H9 (cell line): ENCODE results near the gene SYNE3. TPM values are rescaled to one million over a fixed set of nuclear protein-coding genes. Genes with fewer than 3 reads are reported as not detected.

ENCODE experiments used
- DNase-seq: peaks from one replicate; pipeline ENCODE4 v3.0.0-alpha.2; 2017
- H2AFZ ChIP-seq: one replicate; pipeline ENCODE4 v1.6.1; 2013; ENCODE audit warnings: mild to moderate bottlenecking, low read length, control low read depth, moderate library complexity
- H2AK5ac ChIP-seq: 2 replicates; pipeline ENCODE4 v1.6.1; 2013; ENCODE audit warnings: low read length, control low read depth, mixed read lengths; ENCODE audit not compliant: insufficient read length
- H2BK120ac ChIP-seq: one replicate; pipeline ENCODE4 v1.6.1; 2013; ENCODE audit warnings: low read depth, mild to moderate bottlenecking, low read length, control low read depth, inconsistent platforms; ENCODE audit not compliant: poor library complexity, severe bottlenecking
- H2BK12ac ChIP-seq: 2 replicates; pipeline ENCODE4 v1.6.1; 2013; ENCODE audit warnings: low read length, control low read depth, mixed read lengths, low read depth; ENCODE audit not compliant: insufficient read length
- H2BK15ac ChIP-seq: 2 replicates; pipeline ENCODE4 v1.6.1; 2013; ENCODE audit warnings: low read depth, low read length, control low read depth
- H2BK20ac ChIP-seq: one replicate; pipeline ENCODE4 v1.6.1; 2013; ENCODE audit warnings: low read depth, mild to moderate bottlenecking, low read length, control low read depth, inconsistent platforms; ENCODE audit not compliant: poor library complexity, severe bottlenecking
- H2BK5ac ChIP-seq: 2 replicates; pipeline ENCODE4 v1.6.1; 2013; ENCODE audit warnings: low read length, control low read depth, mixed read lengths; ENCODE audit not compliant: insufficient read length
- H3K14ac ChIP-seq: 2 replicates; pipeline ENCODE4 v1.6.1; 2013; ENCODE audit warnings: low read length, control low read depth; ENCODE audit not compliant: insufficient read depth
- H3K18ac ChIP-seq: 2 replicates; pipeline ENCODE4 v1.6.1; 2013; ENCODE audit warnings: low read depth, mild to moderate bottlenecking, mixed read lengths, low read length, control low read depth; ENCODE audit not compliant: insufficient read length
- H3K23ac ChIP-seq: 2 replicates; pipeline ENCODE4 v1.6.1; 2013; ENCODE audit warnings: low read length, control low read depth, mixed read lengths, low read depth; ENCODE audit not compliant: insufficient read length
- H3K23me2 ChIP-seq: 2 replicates; pipeline ENCODE4 v1.6.1; 2013; ENCODE audit warnings: low read depth, mild to moderate bottlenecking, mixed read lengths, low read length, control low read depth; ENCODE audit not compliant: insufficient read length, poor library complexity, severe bottlenecking
- H3K27ac ChIP-seq: 2 replicates; pipeline ENCODE4 v1.5.1; 2013; ENCODE audit warnings: low read length, control low read depth, mixed read lengths, low read depth; ENCODE audit not compliant: insufficient read length
- H3K27me3 ChIP-seq: 2 replicates; pipeline ENCODE4 v1.6.1; 2013; ENCODE audit warnings: low read length, control low read depth, inconsistent platforms; ENCODE audit not compliant: insufficient read depth
- H3K4ac ChIP-seq: 2 replicates; pipeline ENCODE4 v1.6.1; 2013; ENCODE audit warnings: low read depth, mild to moderate bottlenecking, control low read depth, inconsistent platforms, low read length, moderate library complexity
- H3K4me1 ChIP-seq: 2 replicates; pipeline ENCODE4 v1.6.1; 2013; ENCODE audit warnings: low read length, control low read depth, inconsistent platforms; ENCODE audit not compliant: insufficient read depth
- H3K4me2 ChIP-seq: 2 replicates; pipeline ENCODE4 v1.6.1; 2013; ENCODE audit warnings: low read length, control low read depth, mixed read lengths; ENCODE audit not compliant: insufficient read length, insufficient read depth
- H3K56ac ChIP-seq: 2 replicates; pipeline ENCODE4 v1.6.1; 2013; ENCODE audit warnings: low read depth, mild to moderate bottlenecking, mixed read lengths, low read length, control low read depth; ENCODE audit not compliant: insufficient read length
- H3K79me1 ChIP-seq: 2 replicates; pipeline ENCODE4 v1.6.1; 2013; ENCODE audit warnings: low read depth, mild to moderate bottlenecking, moderate library complexity, low read length, control low read depth, inconsistent platforms; ENCODE audit not compliant: insufficient read depth, poor library complexity, severe bottlenecking
- H3K79me2 ChIP-seq: 2 replicates; pipeline ENCODE4 v1.6.1; 2013; ENCODE audit warnings: low read length, control low read depth, inconsistent platforms; ENCODE audit not compliant: insufficient read depth
- H3K9ac ChIP-seq: 2 replicates; pipeline ENCODE4 v1.6.1; 2013; ENCODE audit warnings: low read length, control low read depth, mixed read lengths; ENCODE audit not compliant: insufficient read length; ENCODE audit errors: extremely low read depth
- H3K9me3 ChIP-seq: one replicate; pipeline ENCODE4 v1.6.1; 2013; ENCODE audit warnings: low read depth, low read length, inconsistent platforms; ENCODE audit not compliant: control insufficient read depth
- H3T11ph ChIP-seq: one replicate; pipeline ENCODE4 v1.6.1; 2013; ENCODE audit warnings: mild to moderate bottlenecking, low read length, control low read depth, inconsistent platforms
- H4K20me1 ChIP-seq: one replicate; pipeline ENCODE4 v1.6.1; 2013; ENCODE audit not compliant: control insufficient read depth, insufficient read length, insufficient read depth
- H4K5ac ChIP-seq: 2 replicates; pipeline ENCODE4 v1.6.1; 2013; ENCODE audit warnings: low read depth, mild to moderate bottlenecking, mixed read lengths, low read length, control low read depth; ENCODE audit not compliant: insufficient read length
- H4K8ac ChIP-seq: replicated peaks from 2 replicates; pipeline ENCODE4 v1.6.1; 2013; ENCODE audit warnings: low read length, control low read depth, mixed read lengths, low read depth; ENCODE audit not compliant: insufficient read length
- H4K91ac ChIP-seq: 2 replicates; pipeline ENCODE4 v1.6.1; 2013; ENCODE audit warnings: low read depth, mild to moderate bottlenecking, moderate library complexity, mixed read lengths, low read length, control low read depth; ENCODE audit not compliant: insufficient read length
- H3K27ac Mint-ChIP-seq, 3 experiments: 2 replicates in 2 of 3; 3 replicates in 1 of 3; pipeline ENCODE4 v1.8.0; 2020 to 2021; ENCODE audit warnings: mixed read lengths in 3 of 3, mild to moderate bottlenecking in 1 of 3, moderate library complexity in 1 of 3
- H3K27me3 Mint-ChIP-seq: 2 replicates; pipeline ENCODE4 v1.8.0; 2021; ENCODE audit warnings: low read depth, mild to moderate bottlenecking, moderate library complexity, mixed read lengths
- H3K36me3 Mint-ChIP-seq, 3 experiments: 2 replicates in 2 of 3; 3 replicates in 1 of 3; pipeline ENCODE4 v1.8.0; 2020 to 2021; ENCODE audit warnings: low read depth in 3 of 3, mixed read lengths in 3 of 3; ENCODE audit not compliant: insufficient read depth in 1 of 3
- H3K4me1 Mint-ChIP-seq, 2 experiments: 2 replicates each; pipeline ENCODE4 v1.8.0; 2020; ENCODE audit warnings: mixed read lengths in 2 of 2
- H3K4me3 Mint-ChIP-seq, 2 experiments: 2 replicates in 1 of 2; 3 replicates in 1 of 2; pipeline ENCODE4 v1.8.0; 2020 to 2021; ENCODE audit warnings: mild to moderate bottlenecking in 2 of 2, mixed read lengths in 2 of 2, moderate library complexity in 1 of 2
- H3K9me3 Mint-ChIP-seq, 2 experiments: 2 replicates in 1 of 2; 3 replicates in 1 of 2; pipeline ENCODE4 v1.8.0; 2020; ENCODE audit warnings: mild to moderate bottlenecking in 2 of 2, mixed read lengths in 2 of 2, moderate library complexity in 1 of 2
- CTCF ChIP-seq: fragments of 200-600 bp; sonication (generic); conservative IDR thresholded peaks from 3 replicates; pipeline ENCODE4 v1.8.0; 2021; ENCODE audit warnings: antibody characterized with exemption, mild to moderate bottlenecking
- WGBS: extraction: QIAGEN DNeasy Blood & Tissue Kit; methylation state at CpG from one replicate; pipeline ENCODE4 v1.1.7; 2013; ENCODE audit warnings: missing lambda C conversion rate, low lambda C conversion rate, mixed read lengths; ENCODE audit not compliant: insufficient read length; ENCODE audit errors: extremely low coverage; 5-methylcytosine and 5-hydroxymethylcytosine counted together
- total RNA-seq: library from RNA; stranded (reverse); gene quantifications from 2 replicates; pipeline ENCODE4 v1.2.1, GENCODE V29; 2021

SYNE3 gene
- total RNA-seq, 1 experiment from 2014 or later: 0.11 TPM

- Histone ChIP-seq H3K79me2 (no peaks in the 10 kb centered on the region), H2AFZ (no peak overlapping the region), H4K5ac (no peak overlapping the region), H3K79me1 (no peaks in the 10 kb centered on the region), H3K23ac (no peak overlapping the region), H3K56ac (no peak overlapping the region), H3K27me3 (no peaks in the 10 kb centered on the region), H4K20me1 (no peaks in the 10 kb centered on the region), H2BK20ac (no peak overlapping the region), H3K4ac (no peak overlapping the region), H3K9me3 (no peaks in the 10 kb centered on the region), H2BK12ac (no peak overlapping the region), H3K9ac (no peak overlapping the region), H2BK5ac (no peak overlapping the region), H3K23me2 (no peaks in the 10 kb centered on the region), H3K4me1 (no peaks in the 10 kb centered on the region), H3T11ph (no peak overlapping the region), H4K8ac (no peak overlapping the region), H3K18ac (peak overlapping the region; percentile 48), H2BK120ac (no peak overlapping the region), H3K4me2 (no peak overlapping the region), H4K91ac (no peak overlapping the region), H2AK5ac (no peak overlapping the region), H2BK15ac (no peak overlapping the region), H3K27ac (no peak overlapping the region), H3K14ac (no peak overlapping the region)
- Mint-ChIP-seq H3K36me3 (no peaks in the 10 kb centered on the region), H3K27me3 (no peaks in the 10 kb centered on the region; the same call in none of the 2 replicates), H3K27ac (no peak overlapping the region), H3K9me3 (no peaks in the 10 kb centered on the region), H3K4me1 (peaks cover 8 to 23% of the 10 kb centered on the region in 2 experiments), H3K4me3 (no peak overlapping the region)
- DNase-seq: no peak
- no CpG with 5 or more reads among the region's 4 CpGs for WGBS
- TF ChIP-seq CTCF: no peak
Measured at GRCh38 chr14:95479494-95479893, 37.0 kb downstream of the SYNE3 start.
